ENCODE data around the gene DNAH2.

- TF ChIP-seq CTCF (IDR thresholded peaks at IDR 0.05) (peak in 2 of 3 donors; percentile 23 to 34), POLR2AphosphoS5 (IDR thresholded peaks at IDR 0.05) (peak in 1 of 3 donors; percentile 18), POLR2A (IDR thresholded peaks at IDR 0.05) (no peak)
Observed at GRCh38 chr17:7716901-7717755, at the start of gene DNAH2.

All from breast epithelium (tissue), 3 donors.